ENCODE measurements around the gene PRELID2.

The PRELID2 gene

DNA sequence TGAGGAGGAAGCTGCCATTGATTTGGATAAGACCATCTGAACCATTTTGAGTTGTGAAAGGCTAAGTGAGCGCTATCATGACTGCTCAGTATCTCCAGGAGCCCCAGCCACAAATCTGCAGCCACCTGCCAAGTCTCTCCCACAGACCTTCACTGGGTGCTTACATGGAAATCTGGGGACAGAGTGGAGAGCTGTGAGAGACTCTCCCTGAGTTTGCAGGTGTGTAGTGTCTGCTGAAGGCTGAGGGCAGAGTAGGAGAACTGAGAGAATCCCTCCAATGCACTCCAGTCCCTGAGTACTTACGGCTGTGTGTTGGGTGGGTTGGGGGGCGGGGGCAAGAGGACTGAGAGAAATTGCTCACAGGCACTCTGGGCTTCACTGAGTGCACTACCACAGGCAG is 123.7 kb downstream of the PRELID2 start:
- no peak for TF ChIP-seq TAF1 (IDR thresholded peaks at IDR 0.05; ENCODE audit: borderline replicate concordance, insufficient read depth, low read length)
- TF ChIP-seq, protein P1, sequence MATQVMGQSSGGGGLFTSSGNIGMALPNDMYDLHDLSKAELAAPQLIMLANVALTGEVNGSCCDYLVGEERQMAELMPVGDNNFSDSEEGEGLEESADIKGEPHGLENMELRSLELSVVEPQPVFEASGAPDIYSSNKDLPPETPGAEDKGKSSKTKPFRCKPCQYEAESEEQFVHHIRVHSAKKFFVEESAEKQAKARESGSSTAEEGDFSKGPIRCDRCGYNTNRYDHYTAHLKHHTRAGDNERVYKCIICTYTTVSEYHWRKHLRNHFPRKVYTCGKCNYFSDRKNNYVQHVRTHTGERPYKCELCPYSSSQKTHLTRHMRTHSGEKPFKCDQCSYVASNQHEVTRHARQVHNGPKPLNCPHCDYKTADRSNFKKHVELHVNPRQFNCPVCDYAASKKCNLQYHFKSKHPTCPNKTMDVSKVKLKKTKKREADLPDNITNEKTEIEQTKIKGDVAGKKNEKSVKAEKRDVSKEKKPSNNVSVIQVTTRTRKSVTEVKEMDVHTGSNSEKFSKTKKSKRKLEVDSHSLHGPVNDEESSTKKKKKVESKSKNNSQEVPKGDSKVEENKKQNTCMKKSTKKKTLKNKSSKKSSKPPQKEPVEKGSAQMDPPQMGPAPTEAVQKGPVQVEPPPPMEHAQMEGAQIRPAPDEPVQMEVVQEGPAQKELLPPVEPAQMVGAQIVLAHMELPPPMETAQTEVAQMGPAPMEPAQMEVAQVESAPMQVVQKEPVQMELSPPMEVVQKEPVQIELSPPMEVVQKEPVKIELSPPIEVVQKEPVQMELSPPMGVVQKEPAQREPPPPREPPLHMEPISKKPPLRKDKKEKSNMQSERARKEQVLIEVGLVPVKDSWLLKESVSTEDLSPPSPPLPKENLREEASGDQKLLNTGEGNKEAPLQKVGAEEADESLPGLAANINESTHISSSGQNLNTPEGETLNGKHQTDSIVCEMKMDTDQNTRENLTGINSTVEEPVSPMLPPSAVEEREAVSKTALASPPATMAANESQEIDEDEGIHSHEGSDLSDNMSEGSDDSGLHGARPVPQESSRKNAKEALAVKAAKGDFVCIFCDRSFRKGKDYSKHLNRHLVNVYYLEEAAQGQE (IDR thresholded peaks at IDR 0.05; ENCODE audit: insufficient read depth in 1 of 2, low read depth in 2 of 2, low read length in 2 of 2): no peak
- no peak for TF ChIP-seq POLR2AphosphoS5 (IDR thresholded peaks at IDR 0.05; ENCODE audit: low read depth, low read length)

Data from PFSK-1 (cell line).